NCI-H446 treated with DMSO at 0.1 percent for 48 hours (cell line): ENCODE measurements around the gene KRTAP29-1.

Source experiments
- DNase-seq: peaks from one replicate; lab custom pipeline; 2025; lab: John Stamatoyannopoulos, UW

The KRTAP29-1 gene

DNA sequence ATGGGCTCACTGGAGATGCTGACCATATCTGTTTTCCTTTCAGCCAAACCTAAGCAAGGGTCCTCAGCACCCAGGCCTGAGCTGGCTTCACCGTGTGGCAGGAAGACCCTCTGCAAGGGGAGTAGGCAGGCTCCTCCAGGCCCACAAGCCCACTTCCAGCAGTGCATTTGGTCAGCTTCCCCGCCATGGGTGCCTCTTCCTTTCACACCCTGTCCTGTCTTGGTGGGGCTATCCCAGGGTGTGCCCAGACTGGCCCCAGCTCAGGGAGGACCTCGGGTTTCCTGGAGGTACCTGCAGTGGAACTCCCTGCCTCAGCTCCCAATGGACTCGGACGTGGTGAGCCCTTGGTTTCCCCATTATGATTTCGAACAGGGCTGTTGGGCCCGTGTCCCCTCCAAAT is 25.6 kb upstream of the KRTAP29-1 start:
- no peak for DNase-seq

- DNase-seq, result no peak
These were observed 24.9 kb upstream of the KRTAP29-1 start for GRCh38 chr17:41327411-41328120.

- no peak for DNase-seq
These were observed 23.8 kb upstream of the KRTAP29-1 start for GRCh38 chr17:41326173-41327145.

- no peak for DNase-seq
These were observed 23.0 kb upstream of the KRTAP29-1 start for GRCh38 chr17:41325611-41326010.

DNA sequence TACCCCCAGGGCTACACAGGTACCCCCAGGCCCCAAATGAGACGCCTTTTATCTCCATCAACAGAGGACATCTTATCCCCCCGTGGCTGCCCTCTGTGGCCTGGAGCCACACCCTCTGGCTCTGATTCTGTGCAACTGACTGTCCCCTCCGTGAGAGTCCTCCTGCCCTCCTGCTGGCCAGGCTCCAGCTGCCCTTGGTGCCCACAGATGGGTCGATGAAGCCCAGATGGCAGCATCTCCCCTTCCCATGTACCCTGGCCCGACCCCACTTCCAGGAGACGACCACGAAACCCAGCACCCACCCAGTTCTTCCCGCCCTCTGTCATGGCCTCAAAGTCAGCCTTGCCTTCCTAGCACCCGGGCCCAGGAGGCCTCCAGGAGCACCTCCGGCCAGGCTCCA is 22.5 kb upstream of the KRTAP29-1 start:
- DNase-seq, result no peak

- DNase-seq, result no peak
These were observed 21.8 kb upstream of the KRTAP29-1 start for GRCh38 chr17:41324180-41325075.

GRCh38 chr17:41322903-41323895 is 20.5 kb upstream of the KRTAP29-1 start:
- no peak for DNase-seq

- DNase-seq, result no peak
These were observed 19.6 kb upstream of the KRTAP29-1 start for GRCh38 chr17:41322094-41322902.

DNA sequence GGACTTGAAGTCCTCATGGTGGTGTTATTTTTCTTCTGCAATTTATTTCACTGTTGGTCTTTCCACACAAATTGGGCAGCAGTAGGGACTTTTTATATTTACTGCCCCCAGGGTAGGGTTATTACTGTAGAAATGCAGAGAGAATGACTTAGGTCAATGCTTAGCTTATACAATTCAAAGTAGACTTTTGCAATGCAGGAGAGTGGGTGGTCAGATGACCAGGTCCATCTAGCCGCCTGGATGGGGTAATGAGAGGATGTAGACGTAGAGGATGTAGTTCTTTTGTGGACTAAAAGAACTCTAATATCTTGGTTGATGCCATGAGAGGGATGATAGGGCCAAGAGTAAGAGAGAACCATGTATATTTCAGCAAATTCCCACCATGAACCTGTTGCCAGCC is 15.6 kb upstream of the KRTAP29-1 start:
- no peak for DNase-seq

- DNase-seq, result no peak
These were observed 13.3 kb upstream of the KRTAP29-1 start for GRCh38 chr17:41315814-41316445.

DNA sequence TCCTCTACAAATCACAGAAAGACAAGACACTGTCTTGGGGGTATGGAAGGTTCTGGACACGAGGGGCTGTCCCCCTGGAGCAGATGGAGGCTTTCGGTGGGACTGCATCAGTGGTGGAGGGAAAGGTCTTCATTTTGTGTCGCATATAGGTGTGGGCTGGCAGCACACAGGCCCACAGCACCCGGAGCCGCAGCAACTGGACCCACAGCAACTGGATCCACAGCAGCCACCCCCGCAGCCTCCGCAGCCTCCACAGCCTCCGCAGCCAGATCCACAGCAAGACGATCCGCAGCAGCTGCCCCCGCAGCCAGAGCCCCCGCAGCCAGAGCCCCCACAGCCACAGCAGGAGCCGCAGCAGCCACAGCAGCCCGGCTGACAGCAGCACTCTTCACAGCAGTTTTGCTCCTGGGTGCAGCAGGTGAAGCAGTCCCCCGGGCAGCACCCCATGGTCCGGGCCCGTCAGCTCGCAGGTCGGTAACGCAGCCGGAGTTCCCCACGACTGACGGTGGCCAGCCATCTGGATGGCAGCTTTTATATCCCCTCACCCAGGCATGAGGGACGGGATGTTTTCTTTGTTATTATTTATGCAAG is 12.6 kb upstream of the KRTAP29-1 start, which contains the start of gene KRTAP17-1:
Gene KRTAP17-1 (minus strand): TSS at position 507 of the 591 bp plus-strand sequence. CDS start 60 bp downstream, at position 447.
- DNase-seq, result no peak

DNA sequence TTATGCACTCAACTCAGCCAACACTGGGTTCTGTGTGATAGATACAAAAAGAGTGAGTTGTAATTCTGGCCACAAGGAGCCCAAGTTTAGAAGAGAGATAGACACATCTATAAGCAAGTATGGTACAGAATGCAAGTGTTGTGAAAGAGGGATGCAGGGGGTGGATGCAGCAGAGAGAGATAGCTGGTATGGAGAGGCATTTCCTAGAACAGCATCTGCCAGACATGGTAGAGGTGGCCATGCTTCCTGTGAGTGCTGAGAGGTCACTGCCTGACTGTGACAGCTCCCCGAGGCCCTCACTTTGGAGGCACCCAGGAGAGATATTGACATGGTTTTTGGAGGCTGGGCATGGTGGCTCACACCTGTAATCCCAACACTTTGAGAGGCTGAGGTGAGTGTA is 8.5 kb upstream of the KRTAP29-1 start:
- DNase-seq, result no peak

DNA sequence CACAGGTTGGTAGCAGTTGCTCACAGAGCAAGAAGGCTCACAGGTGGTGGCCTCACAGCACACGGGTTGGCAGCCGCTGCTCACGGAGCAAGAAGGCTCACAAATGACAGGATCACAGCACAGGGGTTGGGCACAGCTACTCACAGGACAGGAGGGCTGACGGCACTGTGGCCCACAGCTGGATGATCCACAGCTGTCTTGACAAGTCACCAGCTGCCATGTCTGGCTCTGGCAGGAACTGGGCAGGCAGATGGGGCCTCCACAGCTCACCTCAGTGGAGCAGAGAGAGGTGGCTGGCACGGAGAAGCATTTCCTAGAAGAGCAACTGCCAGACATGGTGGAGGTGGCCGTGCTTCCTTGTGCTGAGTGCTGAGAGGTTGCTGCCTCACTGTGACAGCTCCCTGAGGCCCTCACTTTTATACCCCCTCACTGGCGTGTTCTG is 6.3 kb upstream of the KRTAP29-1 start, which contains the start of gene KRTAP16-1:
Gene KRTAP16-1 (minus strand): TSS at position 392 of the 442 bp plus-strand sequence. CDS start 56 bp downstream, at position 336.
- DNase-seq, result no peak

DNA sequence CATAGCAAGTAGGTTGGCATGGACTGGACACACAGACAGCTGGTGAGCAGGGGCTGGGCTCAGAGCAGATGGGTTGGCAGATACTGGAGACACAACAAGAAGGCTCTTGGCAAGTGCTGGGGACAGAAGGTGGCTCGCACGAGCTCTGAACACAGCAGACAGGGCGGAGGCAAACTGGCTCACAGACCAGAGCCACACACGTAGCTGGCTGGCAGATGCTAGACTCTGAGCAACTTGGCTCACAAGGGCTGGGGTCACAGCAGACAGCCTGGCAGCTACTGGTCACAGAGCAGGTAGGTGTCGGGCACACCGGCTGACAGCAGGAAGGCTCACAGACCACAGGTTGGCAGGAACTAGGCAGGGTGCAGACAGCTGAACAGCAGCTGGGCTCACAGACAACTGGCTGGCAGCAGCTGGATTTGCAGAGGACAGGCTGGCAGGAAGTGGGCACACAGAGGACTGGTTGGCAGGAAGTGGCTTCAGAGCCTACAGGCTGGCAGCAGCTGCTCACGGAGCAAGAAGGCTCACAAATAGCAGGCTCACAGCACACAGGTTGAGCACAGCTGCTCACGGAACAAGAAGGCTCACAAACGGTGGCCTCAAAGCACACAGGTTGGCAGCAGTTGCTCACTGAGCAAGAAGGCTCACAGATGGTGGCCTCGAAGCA is 5.7 kb upstream of the KRTAP29-1 start:
- peak; percentile 85 for DNase-seq

DNA sequence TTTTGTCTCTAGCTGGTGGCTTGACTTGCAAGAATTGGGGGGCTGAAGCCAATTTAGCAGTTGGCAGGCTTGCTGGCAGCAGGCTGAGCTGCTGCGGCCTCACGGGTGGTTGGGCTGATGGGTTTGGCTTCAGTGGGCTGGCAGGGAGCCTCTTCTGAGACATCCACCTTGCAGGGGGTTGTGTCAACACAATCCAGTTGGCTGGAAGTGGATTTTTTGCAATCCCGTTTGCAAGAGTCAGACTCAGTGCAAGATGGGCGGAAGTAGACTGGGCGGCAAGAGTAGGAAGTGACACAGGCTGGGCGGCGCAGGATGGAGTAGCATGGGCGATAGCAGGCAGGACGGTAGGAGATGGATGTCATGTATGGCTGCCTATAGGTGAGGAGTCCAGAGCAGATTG is 5.0 kb upstream of the KRTAP29-1 start:
- peak; percentile 75 for DNase-seq

- no peak for DNase-seq
These were observed 1.4 kb upstream of the KRTAP29-1 start for GRCh38 chr17:41304091-41304490.

- no peak for DNase-seq
These were observed 330 bp upstream of the KRTAP29-1 start for GRCh38 chr17:41302981-41303380.

DNA sequence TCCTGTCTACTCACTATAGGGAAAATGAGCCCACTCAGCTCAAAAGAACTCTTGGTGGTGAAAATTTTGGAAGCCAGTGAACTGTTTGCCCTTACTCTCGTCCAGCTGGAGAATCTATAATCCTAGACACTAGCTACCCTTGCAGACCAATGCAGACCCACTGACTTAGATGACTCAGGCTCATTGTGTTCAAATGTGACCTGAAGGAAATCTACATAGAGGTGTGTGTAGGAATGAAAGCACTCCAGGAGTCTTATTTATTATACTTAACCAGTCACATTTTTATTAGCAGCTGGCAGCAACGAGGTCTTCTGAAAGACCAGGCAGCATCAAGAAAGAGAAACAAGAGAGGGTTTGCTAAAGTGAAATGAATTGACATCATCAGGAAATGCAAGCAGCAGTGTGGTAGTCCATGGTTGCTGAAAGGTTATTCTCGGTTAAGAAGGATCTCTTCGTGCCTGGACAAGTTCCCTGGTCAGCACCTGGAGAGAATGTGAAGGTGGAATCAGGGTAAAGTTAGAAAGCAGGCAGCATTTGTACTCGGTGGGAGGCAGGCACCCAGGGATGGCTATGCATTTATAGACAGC is 1.4 kb downstream of the KRTAP29-1 start:
- DNase-seq, result no peak
